Measurements from ENCODE around the gene MUC4. TPM values are rescaled to one million over a fixed set of nuclear protein-coding genes. Genes with fewer than 3 reads are reported as not detected.

Gene MUC4
- total and polyA plus RNA-seq, 4 donors = not detected

DNA sequence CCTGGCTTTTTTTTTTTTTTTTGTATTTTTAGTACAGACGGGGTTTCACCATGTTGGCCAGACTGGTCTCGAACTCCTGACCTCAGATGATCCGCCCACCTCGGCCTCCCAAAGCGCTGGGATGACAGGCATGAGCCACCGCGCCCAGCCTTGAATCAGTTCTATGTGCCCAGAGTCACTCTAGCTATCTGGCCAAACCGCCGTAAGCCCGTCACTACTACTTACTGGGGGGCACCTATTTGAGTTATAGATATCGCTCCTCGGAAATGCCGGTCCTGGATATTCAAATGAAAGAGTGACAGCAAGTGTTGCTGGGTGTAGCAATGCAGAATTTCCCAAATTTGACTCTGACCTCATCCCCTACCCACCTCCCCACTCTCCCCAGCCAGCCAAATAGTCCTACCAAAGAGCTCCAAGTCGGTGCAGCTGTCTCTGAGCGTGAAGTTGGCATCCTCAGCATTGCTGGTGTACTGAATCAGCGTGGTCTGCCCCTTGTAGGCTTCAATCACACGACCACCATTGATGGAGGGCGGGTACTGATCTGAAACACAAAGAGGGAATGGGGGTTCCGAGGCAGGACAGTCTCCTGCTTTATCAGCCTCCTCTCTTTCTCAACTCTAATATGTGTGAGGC lies 52.9 kb downstream of the MUC4 start:
- 85% methylated on average over 19 of the region's 19 CpGs for WGBS

More for the DNA sequence above, 52.9 kb downstream of the MUC4 start:
- Histone ChIP-seq H3K27me3 (ENCODE audit: control insufficient read depth in 4 of 4, insufficient read depth in 4 of 4, low read length in 3 of 4) (peaks cover 0 to 2% (median 0%) of the 10 kb centered on the region in 4 donors), H3K27ac (ENCODE audit: low read depth in 1 of 2, low read length in 2 of 2) (no peak overlapping the region), H3K9ac (ENCODE audit: low read depth in 1 of 2, low read length in 2 of 2) (no peak overlapping the region), H3K4me1 (ENCODE audit: control insufficient read depth in 4 of 4, insufficient read depth in 4 of 4, low read length in 3 of 4) (peaks cover 0 to 6% (median 0%) of the 10 kb centered on the region in 4 donors), H3K9me3 (ENCODE audit: control insufficient read depth in 4 of 4, low read length in 3 of 4) (no peaks in the 10 kb centered on the region), H3K4me3 (ENCODE audit: low read depth in 1 of 3, low read length in 3 of 3) (no peak overlapping the region), H3K36me3 (ENCODE audit: control insufficient read depth in 4 of 4, insufficient read depth in 3 of 4, low read depth in 1 of 4, low read length in 3 of 4) (no peaks in the 10 kb centered on the region)
- DNase-seq (ENCODE audit: low spot score) = no peak
- TF ChIP-seq, protein P1, sequence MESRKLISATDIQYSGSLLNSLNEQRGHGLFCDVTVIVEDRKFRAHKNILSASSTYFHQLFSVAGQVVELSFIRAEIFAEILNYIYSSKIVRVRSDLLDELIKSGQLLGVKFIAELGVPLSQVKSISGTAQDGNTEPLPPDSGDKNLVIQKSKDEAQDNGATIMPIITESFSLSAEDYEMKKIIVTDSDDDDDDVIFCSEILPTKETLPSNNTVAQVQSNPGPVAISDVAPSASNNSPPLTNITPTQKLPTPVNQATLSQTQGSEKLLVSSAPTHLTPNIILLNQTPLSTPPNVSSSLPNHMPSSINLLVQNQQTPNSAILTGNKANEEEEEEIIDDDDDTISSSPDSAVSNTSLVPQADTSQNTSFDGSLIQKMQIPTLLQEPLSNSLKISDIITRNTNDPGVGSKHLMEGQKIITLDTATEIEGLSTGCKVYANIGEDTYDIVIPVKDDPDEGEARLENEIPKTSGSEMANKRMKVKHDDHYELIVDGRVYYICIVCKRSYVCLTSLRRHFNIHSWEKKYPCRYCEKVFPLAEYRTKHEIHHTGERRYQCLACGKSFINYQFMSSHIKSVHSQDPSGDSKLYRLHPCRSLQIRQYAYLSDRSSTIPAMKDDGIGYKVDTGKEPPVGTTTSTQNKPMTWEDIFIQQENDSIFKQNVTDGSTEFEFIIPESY (IDR thresholded peaks at IDR 0.05) = no peak
- no peak for TF ChIP-seq TAF1 (conservative IDR thresholded peaks at IDR 0.05)
- no peak for TF ChIP-seq SP1 (IDR thresholded peaks at IDR 0.05)
- no peak for TF ChIP-seq GABPA (IDR thresholded peaks at IDR 0.05 in 1 of 2, conservative IDR thresholded peaks at IDR 0.05 in 1 of 2)
- TF ChIP-seq FOXA2 (IDR thresholded peaks at IDR 0.05) = no peak
- TF ChIP-seq HNF4G (IDR thresholded peaks at IDR 0.05) = no peak
- TF ChIP-seq, protein P2, sequence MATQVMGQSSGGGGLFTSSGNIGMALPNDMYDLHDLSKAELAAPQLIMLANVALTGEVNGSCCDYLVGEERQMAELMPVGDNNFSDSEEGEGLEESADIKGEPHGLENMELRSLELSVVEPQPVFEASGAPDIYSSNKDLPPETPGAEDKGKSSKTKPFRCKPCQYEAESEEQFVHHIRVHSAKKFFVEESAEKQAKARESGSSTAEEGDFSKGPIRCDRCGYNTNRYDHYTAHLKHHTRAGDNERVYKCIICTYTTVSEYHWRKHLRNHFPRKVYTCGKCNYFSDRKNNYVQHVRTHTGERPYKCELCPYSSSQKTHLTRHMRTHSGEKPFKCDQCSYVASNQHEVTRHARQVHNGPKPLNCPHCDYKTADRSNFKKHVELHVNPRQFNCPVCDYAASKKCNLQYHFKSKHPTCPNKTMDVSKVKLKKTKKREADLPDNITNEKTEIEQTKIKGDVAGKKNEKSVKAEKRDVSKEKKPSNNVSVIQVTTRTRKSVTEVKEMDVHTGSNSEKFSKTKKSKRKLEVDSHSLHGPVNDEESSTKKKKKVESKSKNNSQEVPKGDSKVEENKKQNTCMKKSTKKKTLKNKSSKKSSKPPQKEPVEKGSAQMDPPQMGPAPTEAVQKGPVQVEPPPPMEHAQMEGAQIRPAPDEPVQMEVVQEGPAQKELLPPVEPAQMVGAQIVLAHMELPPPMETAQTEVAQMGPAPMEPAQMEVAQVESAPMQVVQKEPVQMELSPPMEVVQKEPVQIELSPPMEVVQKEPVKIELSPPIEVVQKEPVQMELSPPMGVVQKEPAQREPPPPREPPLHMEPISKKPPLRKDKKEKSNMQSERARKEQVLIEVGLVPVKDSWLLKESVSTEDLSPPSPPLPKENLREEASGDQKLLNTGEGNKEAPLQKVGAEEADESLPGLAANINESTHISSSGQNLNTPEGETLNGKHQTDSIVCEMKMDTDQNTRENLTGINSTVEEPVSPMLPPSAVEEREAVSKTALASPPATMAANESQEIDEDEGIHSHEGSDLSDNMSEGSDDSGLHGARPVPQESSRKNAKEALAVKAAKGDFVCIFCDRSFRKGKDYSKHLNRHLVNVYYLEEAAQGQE (IDR thresholded peaks at IDR 0.05) = no peak
- no peak for TF ChIP-seq JUND (IDR thresholded peaks at IDR 0.05)
- TF ChIP-seq, protein P3, sequence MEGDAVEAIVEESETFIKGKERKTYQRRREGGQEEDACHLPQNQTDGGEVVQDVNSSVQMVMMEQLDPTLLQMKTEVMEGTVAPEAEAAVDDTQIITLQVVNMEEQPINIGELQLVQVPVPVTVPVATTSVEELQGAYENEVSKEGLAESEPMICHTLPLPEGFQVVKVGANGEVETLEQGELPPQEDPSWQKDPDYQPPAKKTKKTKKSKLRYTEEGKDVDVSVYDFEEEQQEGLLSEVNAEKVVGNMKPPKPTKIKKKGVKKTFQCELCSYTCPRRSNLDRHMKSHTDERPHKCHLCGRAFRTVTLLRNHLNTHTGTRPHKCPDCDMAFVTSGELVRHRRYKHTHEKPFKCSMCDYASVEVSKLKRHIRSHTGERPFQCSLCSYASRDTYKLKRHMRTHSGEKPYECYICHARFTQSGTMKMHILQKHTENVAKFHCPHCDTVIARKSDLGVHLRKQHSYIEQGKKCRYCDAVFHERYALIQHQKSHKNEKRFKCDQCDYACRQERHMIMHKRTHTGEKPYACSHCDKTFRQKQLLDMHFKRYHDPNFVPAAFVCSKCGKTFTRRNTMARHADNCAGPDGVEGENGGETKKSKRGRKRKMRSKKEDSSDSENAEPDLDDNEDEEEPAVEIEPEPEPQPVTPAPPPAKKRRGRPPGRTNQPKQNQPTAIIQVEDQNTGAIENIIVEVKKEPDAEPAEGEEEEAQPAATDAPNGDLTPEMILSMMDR (IDR thresholded peaks at IDR 0.05; ENCODE audit: low read depth, low read length, missing input control) = no peak
- TF ChIP-seq, protein P4, sequence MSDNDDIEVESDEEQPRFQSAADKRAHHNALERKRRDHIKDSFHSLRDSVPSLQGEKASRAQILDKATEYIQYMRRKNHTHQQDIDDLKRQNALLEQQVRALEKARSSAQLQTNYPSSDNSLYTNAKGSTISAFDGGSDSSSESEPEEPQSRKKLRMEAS (IDR thresholded peaks at IDR 0.05) = no peak
- no peak for TF ChIP-seq YY1 (IDR thresholded peaks at IDR 0.05)
- TF ChIP-seq HNF4A (conservative IDR thresholded peaks at IDR 0.05) = no peak
- TF ChIP-seq NR2F2 (IDR thresholded peaks at IDR 0.05) = no peak
- TF ChIP-seq EGR1 (IDR thresholded peaks at IDR 0.05; ENCODE audit: low read depth in 2 of 2) = no peak
- no peak for TF ChIP-seq RAD21 (IDR thresholded peaks at IDR 0.05)
- no peak for TF ChIP-seq FOXA1 (IDR thresholded peaks at IDR 0.05)
- TF ChIP-seq RXRA (IDR thresholded peaks at IDR 0.05) = no peak
- TF ChIP-seq, protein P5, sequence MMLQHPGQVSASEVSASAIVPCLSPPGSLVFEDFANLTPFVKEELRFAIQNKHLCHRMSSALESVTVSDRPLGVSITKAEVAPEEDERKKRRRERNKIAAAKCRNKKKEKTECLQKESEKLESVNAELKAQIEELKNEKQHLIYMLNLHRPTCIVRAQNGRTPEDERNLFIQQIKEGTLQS (IDR thresholded peaks at IDR 0.05) = no peak

Measured in liver (tissue), 9 donors.